NOMO-1 treated with dmso at 0.1 percent for 144 hours (cell line): ENCODE results near the gene SRGAP3.

ENCODE experiments used
- DNase-seq: peaks from one replicate; lab custom pipeline; 2025; ENCODE audit not compliant: unreplicated experiment; lab: John Stamatoyannopoulos, UW

SRGAP3 gene

GRCh38 chr3:9253327-9253726 lies 3.9 kb upstream of the SRGAP3 start:
- DNase-seq, result no peak

- no peak for DNase-seq
These were observed 1.8 kb upstream of the SRGAP3 start for GRCh38 chr3:9251055-9251786.

GRCh38 chr3:9250236-9250635 lies 790 bp upstream of the SRGAP3 start:
- no peak for DNase-seq

- DNase-seq, result no peak
These were observed 749 bp downstream of the SRGAP3 start for GRCh38 chr3:9248522-9249271.

- no peak for DNase-seq
These were observed 1.4 kb downstream of the SRGAP3 start for GRCh38 chr3:9247941-9248521.

- no peak for DNase-seq
These were observed 2.0 kb downstream of the SRGAP3 start for GRCh38 chr3:9247361-9247940.

- no peak for DNase-seq
These were observed 3.3 kb downstream of the SRGAP3 start for GRCh38 chr3:9246189-9246588.

GRCh38 chr3:9244495-9245183 lies 4.8 kb downstream of the SRGAP3 start:
- no peak for DNase-seq

GRCh38 chr3:9241956-9242355 lies 7.5 kb downstream of the SRGAP3 start:
- no peak for DNase-seq

GRCh38 chr3:9239680-9240079 lies 9.8 kb downstream of the SRGAP3 start:
- no peak for DNase-seq

GRCh38 chr3:9238721-9239295 lies 10.6 kb downstream of the SRGAP3 start:
- DNase-seq, result no peak

- no peak for DNase-seq
These were observed 11.2 kb downstream of the SRGAP3 start for GRCh38 chr3:9238276-9238675.

GRCh38 chr3:9233814-9234600 lies 15.4 kb downstream of the SRGAP3 start:
- no peak for DNase-seq

- DNase-seq, result no peak
These were observed 16.3 kb downstream of the SRGAP3 start for GRCh38 chr3:9233101-9233500.

- DNase-seq, result no peak
These were observed 17.5 kb downstream of the SRGAP3 start for GRCh38 chr3:9231937-9232336.

GRCh38 chr3:9231471-9231870 lies 18.0 kb downstream of the SRGAP3 start:
- DNase-seq, result no peak

- no peak for DNase-seq
These were observed 18.4 kb downstream of the SRGAP3 start for GRCh38 chr3:9231006-9231405.

GRCh38 chr3:9230596-9230995 lies 18.9 kb downstream of the SRGAP3 start:
- no peak for DNase-seq

GRCh38 chr3:9229879-9230278 lies 19.6 kb downstream of the SRGAP3 start:
- no peak for DNase-seq

- DNase-seq, result no peak
These were observed 20.1 kb downstream of the SRGAP3 start for GRCh38 chr3:9229325-9229724.
